K562 (cell line): ENCODE results near the gene ETNK1. TPM values are rescaled to one million over a fixed set of nuclear protein-coding genes. Genes with fewer than 3 reads are reported as not detected.

Source experiments
- ATAC-seq: fragments of 200-7000 bp; cut with Tn5 transposase; 3 replicates; pipeline ENCODE4 v1.9.1; 2020; ENCODE audit warnings: moderate library complexity
- BruUV-seq: library from RNA; stranded (reverse); fragments of 400-500 nt; replicated peaks from 2 replicates; lab custom pipeline; 2021; lab: Mats Ljungman, UMichigan
- CTCF ChIA-PET: fragments of 300-600 bp; formaldehyde crosslinking; extraction: SDS; loops from one replicate; lab custom pipeline; 2021; ENCODE audit warnings: low intra/inter-chr PET ratio; lab: Yijun Ruan, JAX
- POLR2A ChIA-PET: fragments of 300-600, 350-650 bp; sonication (Branson Sonifier 250); formaldehyde crosslinking; extraction: SDS; loops from one replicate; lab custom pipeline; 2021; ENCODE audit warnings: antibody characterized with exemption, inconsistent platforms; lab: Yijun Ruan, JAX
- DNase-seq, 4 experiments: peaks; one replicate each; pipeline versions ENCODE4 v3.0.0 to v3.0.0-alpha.2; 2011 to 2018; ENCODE audit warnings: low spot score in 3 of 4, mixed read lengths in 3 of 4; ENCODE audit errors: extremely low read depth in 1 of 4
- FAIRE-seq: peaks from 2 replicates; lab custom pipeline; 2011; peaks lifted over from hg19 to GRCh38; lab: Jason Lieb, UNC
- H2AFZ ChIP-seq: 2 replicates; pipeline ENCODE4 v1.6.0; 2011; ENCODE audit warnings: low read depth, low read length, control low read depth, inconsistent platforms
- H3K27ac ChIP-seq: fragments of 200-600 bp; 3 replicates; pipeline ENCODE4 v1.8.0; 2011; ENCODE audit warnings: low read depth, mild to moderate bottlenecking, control low read depth, inconsistent platforms, low read length, moderate library complexity, mixed read lengths; ENCODE audit errors: extremely low read depth
- H3K27me3 ChIP-seq, 2 experiments: fragments of 300-600 bp in 1 of 2; 2 replicates in 1 of 2; 3 replicates in 1 of 2; pipeline versions ENCODE4 v1.6.0 to v1.8.0; 2011; ENCODE audit warnings: inconsistent platforms in 2 of 2, low read length in 2 of 2, mild to moderate bottlenecking in 1 of 2, mixed read lengths in 1 of 2, moderate library complexity in 1 of 2; ENCODE audit not compliant: control insufficient read depth in 2 of 2, insufficient read depth in 2 of 2
- H3K36me3 ChIP-seq: fragments of 300-600 bp; 3 replicates; pipeline ENCODE4 v1.8.0; 2011; ENCODE audit warnings: mild to moderate bottlenecking, low read length, inconsistent platforms; ENCODE audit not compliant: control insufficient read depth, insufficient read depth
- H3K4me1 ChIP-seq, 2 experiments: fragments of 200-600 bp in 1 of 2; replicated peaks in 1 of 2; 2 replicates in 1 of 2; 3 replicates in 1 of 2; pipeline versions ENCODE4 v1.5.1 to v1.8.0; 2011; ENCODE audit warnings: inconsistent platforms in 2 of 2, low read length in 2 of 2, mild to moderate bottlenecking in 1 of 2, mixed read lengths in 1 of 2, moderate library complexity in 1 of 2; ENCODE audit not compliant: control insufficient read depth in 2 of 2, insufficient read depth in 2 of 2
- H3K4me2 ChIP-seq: 2 replicates; pipeline ENCODE4 v1.6.1; 2011; ENCODE audit warnings: low read length, control low read depth, inconsistent platforms, mixed read lengths; ENCODE audit not compliant: insufficient read depth
- H3K4me3 ChIP-seq: fragments of 200-600 bp; sonication (generic), shearing (Covaris generic); 2 replicates; pipeline ENCODE4 v1.5.1; 2016; ENCODE audit warnings: control low read depth, inconsistent platforms
- H3K79me2 ChIP-seq: fragments of 200-600 bp; 3 replicates; pipeline ENCODE4 v1.8.0; 2011; ENCODE audit warnings: low read length, inconsistent platforms; ENCODE audit not compliant: control insufficient read depth, insufficient read depth
- H3K9ac ChIP-seq, 2 experiments: 2 replicates each; pipeline versions ENCODE4 v1.6.0 to v1.6.1; 2011; ENCODE audit warnings: low read depth in 2 of 2, low read length in 2 of 2, control low read depth in 1 of 2, inconsistent platforms in 1 of 2, mild to moderate bottlenecking in 1 of 2, mixed read lengths in 1 of 2; ENCODE audit not compliant: insufficient read depth in 1 of 2
- H3K9me1 ChIP-seq: one replicate; pipeline ENCODE4 v1.6.0; 2011; ENCODE audit warnings: inconsistent platforms, mild to moderate bottlenecking, low read length, moderate library complexity; ENCODE audit not compliant: control insufficient read depth, insufficient read depth
- H3K9me3 ChIP-seq: replicated peaks from 2 replicates; pipeline ENCODE4 v1.5.1; 2011; ENCODE audit warnings: low read depth, low read length, inconsistent platforms; ENCODE audit not compliant: control insufficient read depth, insufficient read depth
- H4K20me1 ChIP-seq: replicated peaks from 2 replicates; pipeline ENCODE4 v1.6.1; 2011; ENCODE audit warnings: low read length, inconsistent platforms, mixed read lengths; ENCODE audit not compliant: control insufficient read depth, insufficient read depth
- CBFA2T3 ChIP-seq: fragments of 450-650 bp; IDR thresholded peaks from 2 replicates; pipeline ENCODE4 v1.6.1; 2017
- FOSL1 ChIP-seq: fragments of 200-800 bp; sonication (Bioruptor generic); conservative IDR thresholded peaks from 2 replicates; pipeline ENCODE4 v1.6.1; 2016; ENCODE audit warnings: missing genetic modification characterization, missing compliant biosample characterization
- GATA2 ChIP-seq: sonication (generic); formaldehyde crosslinking; IDR thresholded peaks from 2 replicates; pipeline ENCODE4 v1.4.0; 2020; ENCODE audit warnings: mild to moderate bottlenecking, missing genetic modification reagents
- LEF1 ChIP-seq: fragments of 450-650 bp; IDR thresholded peaks from 2 replicates; pipeline ENCODE4 v1.6.1; 2016; ENCODE audit warnings: mild to moderate bottlenecking
- NR1H2 ChIP-seq: sonication (generic); formaldehyde crosslinking; IDR thresholded peaks from 2 replicates; pipeline ENCODE4 v1.4.0; 2020; ENCODE audit warnings: mild to moderate bottlenecking, missing genetic modification reagents
- PURB ChIP-seq: sonication (generic); formaldehyde crosslinking; IDR thresholded peaks from 2 replicates; pipeline ENCODE4 v1.9.0; 2021; ENCODE audit warnings: low read depth, mild to moderate bottlenecking, missing genetic modification reagents
- SAFB ChIP-seq: fragments of 200-400 bp; formaldehyde crosslinking; IDR thresholded peaks from 2 replicates; pipeline ENCODE4 v1.6.1; 2017; ENCODE audit warnings: low read depth, low read length, borderline replicate concordance
- SP1 ChIP-seq: sonication (generic); formaldehyde crosslinking; IDR thresholded peaks from 2 replicates; pipeline ENCODE4 v1.8.1; 2022; ENCODE audit warnings: mild to moderate bottlenecking, missing genetic modification reagents
- XRCC4 ChIP-seq: IDR thresholded peaks from one replicate; pipeline ENCODE4 v1.6.1; 2011; ENCODE audit not compliant: insufficient read depth, insufficient read length; ENCODE audit errors: extremely low read depth
- ZNF124 ChIP-seq: sonication (generic); formaldehyde crosslinking; IDR thresholded peaks from 2 replicates; pipeline ENCODE4 v1.8.1; 2022; ENCODE audit warnings: missing genetic modification reagents
- ZNF444 ChIP-seq: fragments of 250-450 bp; sonication (Bioruptor Pico); IDR thresholded peaks from 2 replicates; pipeline ENCODE4 v1.4.0; 2020; ENCODE audit warnings: mild to moderate bottlenecking, moderate library complexity
- WGBS: fragments of 100-300 bp; shearing (Covaris generic); methylation state at CpG from one replicate; pipeline ENCODE4 v1.1.6; 2016; ENCODE audit warnings: low coverage, mixed read lengths; ENCODE audit not compliant: insufficient coverage; ENCODE audit errors: missing lambda C conversion rate; 5-methylcytosine and 5-hydroxymethylcytosine counted together
- in situ Hi-C: fragments of 300-500 bp; cut with MboI; formaldehyde crosslinking; loops from 4 replicates; pipeline ENCODE4 v1.15.0; 2018; ENCODE audit warnings: inconsistent platforms, mixed read lengths
- intact Hi-C: fragments of 100-400 bp; cut with micrococcal nuclease; formaldehyde crosslinking; loops from 2 replicates; pipeline ENCODE4 v1.14.2; 2022
- polyA plus RNA-seq, 8 experiments: library from polyadenylated mRNA; depleted of rRNA in 4 of 8; stranded (reverse) in 5 of 8; unstranded in 3 of 8; fragments of >200 nt; fragmentation: Nextera tagmentation in 2 of 8; fragmentation: Illumina TruSeq in 1 of 8; extraction: Ambion mirVana in 2 of 8; extraction: Trizol in 1 of 8; gene quantifications; 2 replicates each; pipeline versions ENCODE4 v1.2.1 to v1.2.3, GENCODE V29; 2011 to 2014; ENCODE audit warnings: inconsistent platforms in 1 of 8, missing spikeins in 1 of 8
- total RNA-seq, 7 experiments: library from RNA; depleted of rRNA in 6 of 7; stranded (reverse); fragments of >200 nt in 6 of 7; fragmentation: Illumina TruSeq in 2 of 7; extraction: Trizol in 2 of 7; gene quantifications; 2 replicates each; pipeline versions ENCODE4 v1.2.1 to v1.2.3, GENCODE V29; 2011 to 2021; ENCODE audit warnings: low replicate concordance in 1 of 7

Gene ETNK1
- total and polyA plus RNA-seq, 9 of the 15 experiments (the other 6 are each of a cell fraction or from before 2014, with no cell fraction given), result 10.0 to 70.5 (median 36.0) TPM

DNA sequence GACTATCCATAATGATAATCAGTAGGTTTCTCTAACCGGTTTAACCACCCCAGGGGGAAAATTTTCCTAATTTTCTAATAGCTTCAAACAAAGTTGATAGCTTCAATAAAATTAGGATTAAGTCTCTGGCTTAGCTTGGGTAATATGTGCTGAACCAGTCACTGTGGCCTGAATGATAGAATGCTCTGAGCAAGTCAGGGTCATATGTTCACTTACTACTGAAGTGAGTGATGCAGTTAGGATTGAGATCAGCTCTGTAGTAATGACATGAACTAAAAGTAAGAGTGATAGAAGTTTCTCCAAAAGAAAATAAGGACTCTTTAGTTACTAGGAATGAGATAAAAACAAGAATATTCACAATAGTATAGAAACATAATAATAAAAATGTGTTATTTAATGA is 32.6 kb downstream of the ETNK1 start:
- ATAC-seq (no peak), FAIRE-seq (no peak)
- Histone ChIP-seq H3K4me1 (no peaks in the 10 kb centered on the region), H3K4me3 (no peak overlapping the region), H3K9me1 (no peaks in the 10 kb centered on the region), H3K27ac (no peak overlapping the region), H3K27me3 (no peaks in the 10 kb centered on the region), H3K79me2 (peaks cover 39% of the 10 kb centered on the region), H3K4me2 (no peak overlapping the region), H3K9me3 (no peaks in the 10 kb centered on the region), H4K20me1 (no peaks in the 10 kb centered on the region), H2AFZ (no peak overlapping the region)
- BruUV-seq, result no TSS peak
- 79% methylated on average over 1 of the region's 1 CpG for WGBS
- ChIA-PET CTCF (no interaction called here), POLR2A (no interaction called here)
- in situ Hi-C loops, result no loop called here
- TF ChIP-seq LEF1 (no peak), ZNF124 (no peak), ZNF444 (no peak), SAFB (no peak), PURB (CRISPR knock-in tag) (no peak), SP1 (no peak), XRCC4 (no peak), NR1H2 (CRISPR knock-in tag) (no peak)
- TF ChIP-seq, all 486 proteins: peak for 0
- Histone ChIP-seq H3K9ac (no peak overlapping the region), H3K36me3 (peaks cover 39% of the 10 kb centered on the region)
- intact Hi-C loops, result no loop called here
- DNase-seq, result no peak

DNA sequence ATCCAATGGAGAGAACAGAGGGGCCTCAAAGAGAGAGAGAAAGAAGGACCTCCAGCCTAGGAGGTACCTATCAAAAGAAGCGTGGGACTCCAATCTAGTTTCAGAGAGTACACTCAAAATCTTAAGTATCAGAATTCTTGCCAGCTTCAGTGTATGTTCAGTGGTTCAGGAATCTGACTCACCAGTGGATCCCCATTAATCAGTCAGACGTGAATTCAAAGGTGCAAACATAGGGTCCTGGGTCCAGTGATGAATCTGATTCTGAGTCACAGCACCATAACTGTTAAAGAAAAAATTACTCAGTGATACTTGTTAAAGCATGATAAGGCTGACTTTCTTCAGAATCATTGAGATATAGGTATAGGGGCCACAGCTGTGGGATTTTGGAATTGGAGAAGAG is 33.2 kb downstream of the ETNK1 start:
- H3K27ac ChIP-seq, result no peak overlapping the region
- FAIRE-seq (no peak), ATAC-seq (no peak; the same call in 2 of the 3 replicates), DNase-seq (no peak)
- no peaks in the 10 kb centered on the region for H3K9me1 ChIP-seq
- no peak overlapping the region for H3K4me2 ChIP-seq
- ChIA-PET CTCF (no interaction called here), POLR2A (no interaction called here)
- no peak overlapping the region for H2AFZ ChIP-seq
- H3K4me3 ChIP-seq, result no peak overlapping the region
- peaks cover 32% of the 10 kb centered on the region for H3K79me2 ChIP-seq
- no peak overlapping the region for H3K9ac ChIP-seq
- intact Hi-C loops (no loop called here), in situ Hi-C loops (no loop called here)
- BruUV-seq, result no TSS peak
- H4K20me1 ChIP-seq, result no peaks in the 10 kb centered on the region
- H3K36me3 ChIP-seq, result peaks cover 38% of the 10 kb centered on the region
- H3K27me3 ChIP-seq, result no peaks in the 10 kb centered on the region
- H3K4me1 ChIP-seq, result no peaks in the 10 kb centered on the region
- H3K9me3 ChIP-seq, result no peaks in the 10 kb centered on the region
- 74% methylated on average over 2 of the region's 2 CpGs for WGBS
- TF ChIP-seq FOSL1 (tag) (0 out of 2 replicates have a peak, but pooled peaks have one; percentile 31), CBFA2T3 (peak; percentile 22), GATA2 (CRISPR knock-in tag) (no peak)
